WERI-Rb-1 (cell line): Measurements from ENCODE around the gene COL18A1.

ENCODE experiments used
- DNase-seq: peaks from one replicate; pipeline ENCODE4 v3.0.0-alpha.2; 2020
- H3K27ac ChIP-seq: fragments of 250-450 bp; sonication (Bioruptor Pico); 2 replicates; pipeline ENCODE4 v1.5.1; 2020; ENCODE audit warnings: mild to moderate bottlenecking, moderate library complexity
- H3K27me3 ChIP-seq: fragments of 250-450 bp; sonication (Bioruptor Pico); 2 replicates; pipeline ENCODE4 v1.5.1; 2021; ENCODE audit warnings: mild to moderate bottlenecking, low read depth, moderate library complexity; ENCODE audit not compliant: insufficient read depth, severe bottlenecking
- H3K36me3 ChIP-seq: fragments of 250-450 bp; sonication (Bioruptor Pico); 2 replicates; pipeline ENCODE4 v1.5.1; 2020; ENCODE audit warnings: mild to moderate bottlenecking, moderate library complexity
- H3K4me3 ChIP-seq: 2 replicates; pipeline ENCODE4 v1.5.1; 2011; ENCODE audit warnings: low read depth, mild to moderate bottlenecking, control low read depth, low read length
- H3K9me3 ChIP-seq: fragments of 250-450 bp; sonication (Bioruptor Pico); 2 replicates; pipeline ENCODE4 v1.5.1; 2021; ENCODE audit warnings: mild to moderate bottlenecking, moderate library complexity; ENCODE audit not compliant: severe bottlenecking
- CTCF ChIP-seq: IDR thresholded peaks from 2 replicates; pipeline ENCODE4 v1.5.1; 2011; ENCODE audit warnings: low read depth, mild to moderate bottlenecking, control low read depth, inconsistent platforms, low read length

Gene COL18A1

GRCh38 chr21:45423968-45424853, 19.2 kb downstream of the COL18A1 start:
- no peaks in the 10 kb centered on the region for H3K36me3 ChIP-seq
- H3K27ac ChIP-seq = no peak overlapping the region
- no peak for TF ChIP-seq CTCF
- no peak for DNase-seq
- H3K9me3 ChIP-seq = no peaks in the 10 kb centered on the region
- no peak overlapping the region for H3K4me3 ChIP-seq
- no peaks in the 10 kb centered on the region for H3K27me3 ChIP-seq

DNA sequence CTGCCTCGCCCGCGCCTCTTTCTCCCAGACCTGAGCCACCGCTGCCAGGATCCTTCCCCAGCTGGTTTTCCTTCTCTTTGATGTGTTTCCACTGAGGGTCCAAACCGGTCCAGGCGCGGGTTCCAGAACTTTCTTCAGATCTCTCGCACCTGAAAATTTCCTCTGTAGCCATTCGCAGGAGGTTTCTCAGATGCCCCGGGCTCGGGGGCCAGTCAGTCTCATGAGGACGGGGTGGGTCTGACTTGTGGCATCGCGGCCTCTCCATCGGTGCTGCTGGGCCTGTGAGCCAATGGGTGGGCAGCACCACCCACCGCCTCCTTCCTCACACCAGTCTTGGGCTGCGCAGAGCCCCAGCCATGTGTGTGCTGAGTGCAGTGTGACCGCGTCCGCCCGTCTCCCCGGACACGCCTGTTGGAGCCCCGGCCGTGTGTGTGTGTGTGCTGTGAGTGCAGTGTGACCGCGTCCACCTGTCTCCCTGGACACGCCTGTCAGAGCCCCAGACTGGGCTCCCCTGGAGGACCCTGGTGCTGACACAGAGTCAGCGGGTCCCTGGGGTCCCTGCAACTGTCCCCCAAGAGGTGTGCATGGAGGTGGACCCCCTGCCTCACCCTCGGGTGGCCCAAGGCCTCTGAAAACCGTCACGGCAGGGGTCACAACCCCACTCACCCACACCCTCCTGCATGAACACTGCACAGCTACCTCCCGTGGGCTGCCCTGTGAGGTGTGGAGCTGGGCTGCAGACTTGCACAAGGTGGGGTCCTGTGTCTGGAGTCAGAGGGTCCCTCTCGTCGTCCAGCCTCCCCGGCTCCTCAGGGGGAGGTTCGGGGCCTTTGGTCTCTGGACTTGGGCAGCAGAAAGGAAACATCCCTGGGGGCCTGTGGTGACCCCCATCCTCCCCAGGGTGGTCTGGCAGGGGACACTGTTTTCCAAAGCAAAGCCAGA, 20.2 kb downstream of the COL18A1 start:
- H3K4me3 ChIP-seq = no peak overlapping the region

DNA sequence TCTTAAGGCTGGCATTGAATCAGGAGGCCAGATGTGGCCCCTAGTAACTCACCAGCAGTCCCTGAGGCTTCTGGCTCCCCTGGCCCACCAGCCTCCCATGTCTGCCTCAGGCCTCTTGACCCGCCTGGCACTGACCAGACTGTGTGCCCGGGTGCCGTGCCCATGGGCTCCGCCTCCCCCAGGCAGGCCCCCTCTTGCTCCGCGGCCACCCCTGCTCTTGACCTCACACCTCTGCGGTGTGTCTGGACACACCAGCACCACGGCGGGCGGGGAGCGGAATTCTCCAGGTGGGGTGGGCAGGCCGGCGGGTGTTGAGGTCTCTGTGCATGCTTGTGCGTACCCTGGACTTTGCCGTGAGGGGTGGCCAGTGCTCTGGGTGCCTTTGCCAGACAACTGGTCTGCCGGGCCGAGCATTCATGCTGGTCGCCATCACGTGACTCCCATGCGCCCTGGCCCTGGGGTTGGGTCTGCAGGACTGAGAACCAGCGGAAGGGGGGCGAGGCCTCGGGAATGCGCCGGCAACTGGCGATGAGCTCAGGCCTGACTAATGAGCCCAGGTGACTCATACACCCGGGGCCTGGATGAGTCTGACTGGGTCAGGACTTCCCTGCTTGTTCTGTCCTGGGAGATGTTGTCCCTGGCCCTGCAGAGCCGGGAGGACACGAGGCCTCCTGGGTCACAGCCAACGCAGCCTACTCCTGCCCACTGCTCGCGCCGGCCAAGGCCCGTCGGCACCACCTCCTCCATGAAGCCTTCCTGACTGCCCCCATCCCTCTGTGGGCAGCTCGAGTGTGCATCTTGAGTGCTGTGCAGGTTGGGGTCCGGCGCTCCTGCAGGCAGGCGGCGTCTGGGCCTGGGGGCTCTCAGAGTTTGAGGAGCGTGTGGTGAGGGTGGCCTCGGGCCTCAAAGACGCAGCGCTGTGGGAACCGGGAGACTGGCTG, 22.6 kb downstream of the COL18A1 start:
- DNase-seq = no peak
- Histone ChIP-seq H3K27ac (no peak overlapping the region), H3K9me3 (no peaks in the 10 kb centered on the region), H3K36me3 (no peaks in the 10 kb centered on the region), H3K27me3 (no peaks in the 10 kb centered on the region), H3K4me3 (no peak overlapping the region)
- TF ChIP-seq CTCF = no peak

More for the DNA sequence above, 20.2 kb downstream of the COL18A1 start:
- H3K27me3 ChIP-seq = no peaks in the 10 kb centered on the region
- H3K36me3 ChIP-seq = no peaks in the 10 kb centered on the region
- no peak for DNase-seq
- no peak overlapping the region for H3K27ac ChIP-seq
- H3K9me3 ChIP-seq = no peaks in the 10 kb centered on the region
- TF ChIP-seq CTCF = no peak

DNA sequence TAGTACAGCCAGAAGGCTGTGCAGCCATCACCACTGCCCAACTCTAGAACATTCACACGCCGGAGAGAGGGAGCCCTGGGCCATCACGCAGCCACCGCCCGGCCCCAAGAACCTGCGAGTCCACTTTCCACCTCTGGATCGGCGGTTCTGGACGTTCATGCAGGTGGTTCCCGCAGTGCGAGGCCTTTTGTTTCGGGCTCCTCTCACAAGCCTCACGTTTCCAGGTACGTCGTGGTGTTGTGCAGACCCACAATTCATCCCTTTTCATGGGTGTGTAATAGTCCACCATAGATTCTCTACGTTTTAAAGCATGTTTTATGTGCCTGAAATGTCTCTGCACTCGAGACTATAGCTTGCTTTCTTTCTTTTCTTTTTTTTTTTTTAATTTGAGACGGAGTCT, 23.6 kb downstream of the COL18A1 start:
- no peak for DNase-seq
- Histone ChIP-seq H3K36me3 (no peaks in the 10 kb centered on the region), H3K4me3 (no peak overlapping the region), H3K27me3 (no peaks in the 10 kb centered on the region), H3K9me3 (no peaks in the 10 kb centered on the region), H3K27ac (no peak overlapping the region)
- no peak for TF ChIP-seq CTCF
